GM19351 (cell line): ENCODE measurements around the gene GLRX5.

ENCODE experiments used
- ATAC-seq: cut with Tn5 transposase; IDR thresholded peaks from one replicate; pipeline ENCODE4 v1.9.1; 2021; ENCODE audit warnings: mild to moderate bottlenecking, moderate library complexity; ENCODE audit not compliant: unreplicated experiment

Gene GLRX5

GRCh38 chr14:95531969-95532368 is 2.9 kb upstream of the GLRX5 start:
- no peak for ATAC-seq

- ATAC-seq: no peak
These were observed 1.4 kb upstream of the GLRX5 start for GRCh38 chr14:95533391-95533821.

- no peak for ATAC-seq
These were observed 1.0 kb upstream of the GLRX5 start for GRCh38 chr14:95533822-95534221.

- ATAC-seq: peak; percentile 1
These were observed 574 bp downstream of the GLRX5 start for GRCh38 chr14:95535226-95536021.

GRCh38 chr14:95536036-95536593 is 1.3 kb downstream of the GLRX5 start:
- ATAC-seq: no peak

GRCh38 chr14:95536671-95537070 is 1.8 kb downstream of the GLRX5 start:
- no peak for ATAC-seq

- ATAC-seq: no peak
These were observed 2.6 kb downstream of the GLRX5 start for GRCh38 chr14:95537298-95538089.

GRCh38 chr14:95538801-95539509 is 4.1 kb downstream of the GLRX5 start:
- no peak for ATAC-seq

GRCh38 chr14:95540236-95540855 is 5.5 kb downstream of the GLRX5 start:
- ATAC-seq: no peak

- ATAC-seq: no peak
These were observed 6.5 kb downstream of the GLRX5 start for GRCh38 chr14:95541346-95541745.

GRCh38 chr14:95541932-95542930 is 7.4 kb downstream of the GLRX5 start:
- ATAC-seq: no peak

- no peak for ATAC-seq
These were observed 8.2 kb downstream of the GLRX5 start for GRCh38 chr14:95543021-95543420.

GRCh38 chr14:95544588-95544987 is 9.7 kb downstream of the GLRX5 start:
- ATAC-seq: no peak

GRCh38 chr14:95545515-95546168 is 10.8 kb downstream of the GLRX5 start:
- no peak for ATAC-seq

GRCh38 chr14:95547272-95547625 is 12.4 kb downstream of the GLRX5 start:
- ATAC-seq: no peak

- ATAC-seq: no peak
These were observed 12.9 kb downstream of the GLRX5 start for GRCh38 chr14:95547626-95548327.

GRCh38 chr14:95548328-95548929 is 13.6 kb downstream of the GLRX5 start:
- no peak for ATAC-seq
